Loucy (cell line): ENCODE measurements around the gene IQCE.

ENCODE experiments used
- H2AFZ ChIP-seq: fragments of 200-600 bp; sonication (generic); 2 replicates; pipeline ENCODE4 v1.6.0; 2016; ENCODE audit warnings: antibody characterized with exemption, mild to moderate bottlenecking, low read length, moderate library complexity
- H3F3A ChIP-seq: fragments of 200-600 bp; 2 replicates; pipeline ENCODE4 v1.6.0; 2016; ENCODE audit warnings: antibody characterized with exemption, low read depth, mild to moderate bottlenecking
- H3K27me3 ChIP-seq: fragments of 200-600 bp; sonication (generic); 2 replicates; pipeline ENCODE4 v1.6.1; 2014; ENCODE audit warnings: low read length, mild to moderate bottlenecking; ENCODE audit not compliant: insufficient read depth, poor library complexity, severe bottlenecking
- H3K36me3 ChIP-seq: fragments of 200-600 bp; sonication (generic); 2 replicates; pipeline ENCODE4 v1.6.1; 2016; ENCODE audit warnings: low read length; ENCODE audit not compliant: insufficient read depth
- H3K4me1 ChIP-seq: fragments of 200-600 bp; sonication (generic); 2 replicates; pipeline ENCODE4 v1.5.1; 2014; ENCODE audit warnings: low read length, mild to moderate bottlenecking; ENCODE audit not compliant: insufficient read depth, poor library complexity, severe bottlenecking
- H3K4me2 ChIP-seq: fragments of 200-600 bp; sonication (generic); 2 replicates; pipeline ENCODE4 v1.6.0; 2014; ENCODE audit warnings: antibody characterized with exemption, low read length, low read depth, mild to moderate bottlenecking; ENCODE audit not compliant: poor library complexity, severe bottlenecking
- H3K4me3 ChIP-seq: fragments of 200-600 bp; sonication (generic); 2 replicates; pipeline ENCODE4 v1.5.1; 2014; ENCODE audit warnings: low read length, mild to moderate bottlenecking, mixed read lengths; ENCODE audit not compliant: poor library complexity, severe bottlenecking
- H3K79me2 ChIP-seq: fragments of 200-600 bp; sonication (generic); 2 replicates; pipeline ENCODE4 v1.6.1; 2014; ENCODE audit warnings: low read length; ENCODE audit not compliant: insufficient read depth
- H3K9ac ChIP-seq: fragments of 200-600 bp; sonication (generic); 2 replicates; pipeline ENCODE4 v1.6.0; 2014; ENCODE audit warnings: mild to moderate bottlenecking, low read depth, low read length, moderate library complexity; ENCODE audit not compliant: poor library complexity, severe bottlenecking
- H3K9me2 ChIP-seq: fragments of 200-600 bp; sonication (generic); replicated peaks from 2 replicates; pipeline ENCODE4 v1.6.1; 2016; ENCODE audit warnings: low read depth, low read length, mixed read lengths
- H3K9me3 ChIP-seq: fragments of 200-600 bp; sonication (generic); 2 replicates; pipeline ENCODE4 v1.6.1; 2014; ENCODE audit warnings: mild to moderate bottlenecking, antibody characterized with exemption, low read length, low read depth; ENCODE audit not compliant: insufficient read depth
- H4K20me1 ChIP-seq: fragments of 200-600 bp; sonication (generic); 2 replicates; pipeline ENCODE4 v1.6.0; 2014; ENCODE audit warnings: antibody characterized with exemption, low read length, mild to moderate bottlenecking; ENCODE audit not compliant: insufficient read depth, poor library complexity, severe bottlenecking
- CTCF ChIP-seq: fragments of 200-600 bp; sonication (generic); conservative IDR thresholded peaks from 2 replicates; pipeline ENCODE4 v1.5.1; 2014; ENCODE audit warnings: mild to moderate bottlenecking, antibody characterized with exemption, low read length
- EZH2phosphoT487 ChIP-seq: fragments of 200-600 bp; IDR thresholded peaks from 2 replicates; pipeline ENCODE4 v1.6.1; 2018; ENCODE audit warnings: antibody characterized with exemption, mild to moderate bottlenecking, moderate library complexity, borderline replicate concordance

IQCE gene

DNA sequence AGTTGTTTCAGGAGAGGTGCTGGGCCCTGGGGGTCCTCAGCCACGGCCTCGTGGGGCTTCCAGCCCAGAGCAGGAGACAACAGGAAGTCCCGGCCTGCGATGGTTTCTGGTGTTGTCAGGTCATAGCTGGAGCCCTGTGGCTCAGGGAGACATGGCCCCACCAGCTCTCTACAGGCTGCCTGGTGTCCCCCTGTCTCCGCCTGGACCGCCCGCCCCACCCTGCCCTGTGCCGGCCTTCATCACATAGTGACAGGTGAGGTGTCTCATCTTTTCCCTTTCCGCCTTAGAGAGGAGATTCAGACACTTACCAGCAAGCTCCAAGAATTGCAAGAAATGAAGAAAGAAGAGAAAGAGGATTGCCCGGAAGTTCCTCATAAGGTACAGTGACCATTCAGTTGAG, 35.8 kb downstream of the IQCE start:
- H3K27me3 ChIP-seq: no peaks in the 10 kb centered on the region
- H3K79me2 ChIP-seq: no peaks in the 10 kb centered on the region
- no peak overlapping the region for H3K4me2 ChIP-seq
- no peak overlapping the region for H3K4me3 ChIP-seq
- no peaks in the 10 kb centered on the region for H3K9me3 ChIP-seq
- TF ChIP-seq EZH2phosphoT487: no peak
- no peak for TF ChIP-seq CTCF
- H3F3A ChIP-seq: no peaks in the 10 kb centered on the region
- H3K4me1 ChIP-seq: no peaks in the 10 kb centered on the region
- H3K9ac ChIP-seq: no peak overlapping the region
- H3K9me2 ChIP-seq: no peaks in the 10 kb centered on the region
- H4K20me1 ChIP-seq: no peaks in the 10 kb centered on the region
- no peak overlapping the region for H2AFZ ChIP-seq
- no peaks in the 10 kb centered on the region for H3K36me3 ChIP-seq

DNA sequence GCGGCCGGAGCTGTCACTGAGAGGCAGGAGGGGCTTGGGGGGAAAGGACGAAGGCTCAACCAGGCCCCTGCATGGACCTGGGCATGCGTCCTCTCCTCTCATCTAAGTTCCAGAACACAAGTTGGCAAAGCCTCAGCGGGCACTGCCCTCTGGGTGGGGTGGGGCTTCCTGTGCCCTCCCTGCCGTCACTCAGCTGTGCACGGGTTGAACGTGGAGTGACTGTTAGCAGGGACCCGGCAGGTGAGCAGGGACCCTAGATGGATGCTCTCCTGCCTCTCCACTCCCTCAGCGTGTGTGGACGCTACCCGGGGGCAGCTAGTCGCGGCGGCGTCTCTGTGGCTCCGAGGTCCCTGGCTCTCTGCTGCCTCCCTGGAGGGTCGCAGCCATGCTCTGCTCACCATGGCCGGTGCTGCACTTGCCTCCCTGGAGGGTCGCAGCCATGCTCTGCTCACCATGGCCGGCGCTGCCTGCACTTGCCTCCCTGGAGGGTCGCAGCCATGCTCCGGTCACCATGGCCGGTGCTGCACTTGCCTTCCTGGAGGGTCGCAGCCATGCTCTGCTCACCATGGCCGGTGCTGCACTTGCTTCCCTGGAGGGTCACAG, 36.6 kb downstream of the IQCE start:
- Histone ChIP-seq H3K4me1 (no peaks in the 10 kb centered on the region), H3K36me3 (no peaks in the 10 kb centered on the region), H3K79me2 (no peaks in the 10 kb centered on the region), H3K9ac (no peak overlapping the region), H3F3A (no peaks in the 10 kb centered on the region), H3K27me3 (no peaks in the 10 kb centered on the region), H3K9me2 (no peaks in the 10 kb centered on the region), H3K4me2 (no peak overlapping the region), H3K9me3 (no peaks in the 10 kb centered on the region), H2AFZ (no peak overlapping the region), H4K20me1 (no peaks in the 10 kb centered on the region), H3K4me3 (no peak overlapping the region)
- TF ChIP-seq CTCF: no peak
- TF ChIP-seq EZH2phosphoT487: no peak

- no peak overlapping the region for H3K4me2 ChIP-seq
- H3K79me2 ChIP-seq: no peaks in the 10 kb centered on the region
- H3K4me3 ChIP-seq: no peak overlapping the region
- H3K9ac ChIP-seq: no peak overlapping the region
- no peaks in the 10 kb centered on the region for H3K27me3 ChIP-seq
- no peaks in the 10 kb centered on the region for H3K36me3 ChIP-seq
- H3K9me3 ChIP-seq: no peaks in the 10 kb centered on the region
- H2AFZ ChIP-seq: no peak overlapping the region
- no peaks in the 10 kb centered on the region for H3K4me1 ChIP-seq
- no peaks in the 10 kb centered on the region for H3K9me2 ChIP-seq
- no peaks in the 10 kb centered on the region for H4K20me1 ChIP-seq
- no peak for TF ChIP-seq CTCF
- TF ChIP-seq EZH2phosphoT487: no peak
- H3F3A ChIP-seq: no peaks in the 10 kb centered on the region
Observed at GRCh38 chr7:2596464-2597272, 37.9 kb downstream of the IQCE start.
